HepG2 (cell line): ENCODE data around the gene ENPP4. TPM values are rescaled to one million over a fixed set of nuclear protein-coding genes. Genes with fewer than 3 reads are reported as not detected.

Experiments
- ATAC-seq: fragments of 200-7000 bp; cut with Tn5 transposase; 3 replicates; pipeline ENCODE4 v1.9.1; 2020; ENCODE audit warnings: mild to moderate bottlenecking, moderate library complexity
- BruUV-seq: library from RNA; stranded (reverse); fragments of 400-500 nt; replicated peaks from 2 replicates; lab custom pipeline; 2021; lab: Mats Ljungman, UMichigan
- CTCF ChIA-PET: fragments of 300-600 bp; formaldehyde crosslinking; extraction: SDS; loops from one replicate; lab custom pipeline; 2021; ENCODE audit warnings: low total read pairs, inconsistent platforms, low intra/inter-chr PET ratio; lab: Yijun Ruan, JAX
- POLR2A ChIA-PET: fragments of 350-600 bp; sonication (Branson Sonifier 250); formaldehyde crosslinking; loops from one replicate; lab custom pipeline; 2020; ENCODE audit warnings: antibody characterized with exemption, inconsistent platforms; lab: Yijun Ruan, JAX
- DNase-seq: peaks from one replicate; pipeline ENCODE4 v3.0.0-alpha.2; 2015; ENCODE audit warnings: low spot score
- FAIRE-seq: peaks from 3 replicates; lab custom pipeline; 2011; peaks lifted over from hg19 to GRCh38; lab: Jason Lieb, UNC
- H2AFZ ChIP-seq: one replicate; pipeline ENCODE4 v1.6.1; 2011; ENCODE audit warnings: low read length, inconsistent platforms
- H3K27ac ChIP-seq: fragments of 300-600 bp; 3 replicates; pipeline ENCODE4 v1.8.0; 2011; ENCODE audit warnings: mixed run types, mild to moderate bottlenecking, mixed read lengths, low read length, inconsistent platforms; ENCODE audit not compliant: insufficient read depth; ENCODE audit errors: extremely low read length
- H3K27me3 ChIP-seq, 2 experiments: fragments of 200-600 bp in 1 of 2; 2 replicates in 1 of 2; 3 replicates in 1 of 2; pipeline versions ENCODE4 v1.6.0 to v1.8.0; 2011; ENCODE audit warnings: low read length in 2 of 2, mild to moderate bottlenecking in 2 of 2, moderate library complexity in 2 of 2, inconsistent platforms in 1 of 2; ENCODE audit not compliant: insufficient read depth in 2 of 2, control insufficient read depth in 1 of 2
- H3K36me3 ChIP-seq, 2 experiments: fragments of 200-600 bp in 1 of 2; replicated peaks in 1 of 2; 2 replicates in 1 of 2; 3 replicates in 1 of 2; pipeline versions ENCODE4 v1.5.1 to v1.8.0; 2011; ENCODE audit warnings: low read length in 2 of 2, inconsistent platforms in 1 of 2; ENCODE audit not compliant: insufficient read depth in 2 of 2, control insufficient read depth in 1 of 2
- H3K4me1 ChIP-seq: 2 replicates; pipeline ENCODE4 v1.5.1; 2012; ENCODE audit warnings: low read length, inconsistent platforms; ENCODE audit not compliant: insufficient read depth
- H3K4me2 ChIP-seq: 2 replicates; pipeline ENCODE4 v1.6.0; 2011; ENCODE audit warnings: low read depth, low read length, inconsistent platforms
- H3K4me3 ChIP-seq, 3 experiments: fragments of 200-600 bp in 1 of 3; sonication (generic), shearing (Covaris generic) in 1 of 3; replicated peaks in 1 of 3; 2 replicates each; pipeline ENCODE4 v1.5.1; 2011 to 2016; ENCODE audit warnings: low read length in 3 of 3, inconsistent platforms in 2 of 3, low read depth in 2 of 3, mild to moderate bottlenecking in 2 of 3, control low read depth in 1 of 3, mixed read lengths in 1 of 3; ENCODE audit not compliant: insufficient read depth in 1 of 3
- H3K79me2 ChIP-seq: one replicate; pipeline ENCODE4 v1.6.1; 2011; ENCODE audit warnings: low read length, inconsistent platforms; ENCODE audit not compliant: insufficient read depth
- H3K9ac ChIP-seq: 2 replicates; pipeline ENCODE4 v1.6.0; 2011; ENCODE audit warnings: mild to moderate bottlenecking, low read depth, low read length, inconsistent platforms; ENCODE audit not compliant: insufficient read depth
- H3K9me3 ChIP-seq: 2 replicates; pipeline ENCODE4 v1.5.1; 2012; ENCODE audit warnings: mild to moderate bottlenecking, low read length
- H4K20me1 ChIP-seq: 2 replicates; pipeline ENCODE4 v1.6.0; 2011; ENCODE audit warnings: inconsistent platforms, mild to moderate bottlenecking, low read length, moderate library complexity; ENCODE audit not compliant: insufficient read depth
- ARNT2 ChIP-seq: sonication (generic); formaldehyde crosslinking; IDR thresholded peaks from 2 replicates; pipeline ENCODE4 v1.8.0; 2022; ENCODE audit warnings: mild to moderate bottlenecking, low read depth, missing genetic modification reagents, moderate library complexity
- KMT2B ChIP-seq: IDR thresholded peaks from 2 replicates; pipeline ENCODE4 v1.6.1; 2016; ENCODE audit warnings: missing genetic modification reagents, missing compliant biosample characterization
- SMARCC2 ChIP-seq: fragments of 450-650 bp; IDR thresholded peaks from 2 replicates; pipeline ENCODE4 v1.6.1; 2017; ENCODE audit warnings: antibody characterized with exemption, mild to moderate bottlenecking
- SMARCE1 ChIP-seq: fragments of 450-650 bp; IDR thresholded peaks from 2 replicates; pipeline ENCODE4 v1.6.1; 2017; ENCODE audit warnings: borderline replicate concordance
- STAT5B ChIP-seq: sonication (generic); formaldehyde crosslinking; IDR thresholded peaks from 2 replicates; pipeline ENCODE4 v1.4.0; 2020; ENCODE audit warnings: missing genetic modification reagents
- TFDP2 ChIP-seq: sonication (generic); formaldehyde crosslinking; IDR thresholded peaks from 2 replicates; pipeline ENCODE4 v1.4.0; 2020; ENCODE audit warnings: missing genetic modification reagents
- ZGPAT ChIP-seq: IDR thresholded peaks from 2 replicates; pipeline ENCODE4 v1.6.1; 2016; ENCODE audit warnings: mild to moderate bottlenecking
- ZNF644 ChIP-seq: IDR thresholded peaks from 2 replicates; pipeline ENCODE4 v1.6.1; 2016; ENCODE audit warnings: low read depth
- ZNF740 ChIP-seq: sonication (generic); formaldehyde crosslinking; IDR thresholded peaks from 2 replicates; pipeline ENCODE4 v1.4.0; 2020; ENCODE audit warnings: missing genetic modification reagents
- ZNF777 ChIP-seq: sonication (generic); formaldehyde crosslinking; IDR thresholded peaks from 2 replicates; pipeline ENCODE4 v1.4.0; 2020; ENCODE audit warnings: missing genetic modification reagents
- ZNF83 ChIP-seq: sonication (generic); formaldehyde crosslinking; IDR thresholded peaks from 2 replicates; pipeline ENCODE4 v1.4.0; 2020; ENCODE audit warnings: missing genetic modification reagents, mild to moderate bottlenecking, borderline replicate concordance
- WGBS: methylation state at CpG from one replicate; pipeline ENCODE4 v1.1.6; 2017; ENCODE audit warnings: low lambda C conversion rate; 5-methylcytosine and 5-hydroxymethylcytosine counted together
- in situ Hi-C: cut with HindIII; loops from 2 replicates; pipeline ENCODE4 v1.10.0; 2017; ENCODE audit warnings: low pct_unique_long_range_greater_than_20kb; ENCODE audit not compliant: extremely low pct_ligation_motif_present
- intact Hi-C: fragments of 100-400 bp; cut with micrococcal nuclease; formaldehyde crosslinking; loops from one replicate; pipeline ENCODE4 v1.10.0; 2022; ENCODE audit not compliant: unreplicated experiment
- polyA plus RNA-seq, 8 experiments: library from polyadenylated mRNA; depleted of rRNA in 3 of 8; stranded (reverse) in 7 of 8; unstranded in 1 of 8; fragments of >200 nt; fragmentation: Illumina TruSeq in 4 of 8; extraction: Trizol in 4 of 8; gene quantifications; 2 replicates each; pipeline versions ENCODE4 v1.2.1 to v1.2.3, GENCODE V29; 2011 to 2016; ENCODE audit warnings: low read depth in 4 of 8, missing spikeins in 1 of 8, mixed read lengths in 1 of 8; ENCODE audit not compliant: insufficient read depth in 1 of 8
- total RNA-seq, 5 experiments: library from RNA; depleted of rRNA; stranded (reverse); fragments of >200 nt; fragmentation: Illumina TruSeq; extraction: Trizol; gene quantifications; 2 replicates each; pipeline ENCODE4 v1.2.3, GENCODE V29; 2016; ENCODE audit warnings: low read depth in 1 of 5

Gene ENPP4
- total and polyA plus RNA-seq, 2 of the 13 experiments (the other 11 are each of a cell fraction or from before 2014, with no cell fraction given) = 0.04 to 0.38 TPM

GRCh38 chr6:46128476-46128875, 1.3 kb upstream of the ENPP4 start:
- BruUV-seq = no TSS peak
- no peaks in the 10 kb centered on the region for H3K36me3 ChIP-seq
- WGBS = 6% methylated on average over 3 of the region's 3 CpGs
- CTCF ChIA-PET = no interaction called here
- no peak for TF ChIP-seq STAT5B (CRISPR knock-in tag)
- TF ChIP-seq ZNF644 (CRISPR knock-in tag) = no peak
- no peak for TF ChIP-seq ZNF777 (CRISPR knock-in tag)
- TF ChIP-seq SMARCC2 = no peak
- TF ChIP-seq TFDP2 (CRISPR knock-in tag) = no peak
- no peak for TF ChIP-seq SMARCE1
- TF ChIP-seq ZNF83 (CRISPR knock-in tag) = no peak
- TF ChIP-seq ARNT2 (CRISPR knock-in tag) = no peak
- no peak for TF ChIP-seq ZGPAT
- no peak for TF ChIP-seq KMT2B (CRISPR knock-in tag)
- TF ChIP-seq ZNF740 = no peak
- TF ChIP-seq, all 625 proteins: peak for 0
- Histone ChIP-seq H3K4me1 (no peaks in the 10 kb centered on the region), H2AFZ (no peak overlapping the region), H3K27me3 (peaks cover 1 to 4% of the 10 kb centered on the region in 2 experiments; a peak in 3 of 5 replicates), H3K9ac (no peak overlapping the region), H4K20me1 (no peaks in the 10 kb centered on the region), H3K4me2 (no peak overlapping the region), H3K9me3 (no peaks in the 10 kb centered on the region), H3K27ac (no peak overlapping the region), H3K4me3 (no peak overlapping the region), H3K79me2 (no peaks in the 10 kb centered on the region)
- ATAC-seq = no peak
- DNase-seq = no peak
- in situ Hi-C loops (no loop called here), intact Hi-C loops (no loop called here)
- no peak for FAIRE-seq
- POLR2A ChIA-PET = no interaction called here
